SKM-1 treated with dmso at 0.1 percent for 144 hours (cell line): ENCODE results near the gene MRO.
"Not testable (repeated sequence)": the region's sequence is repeated elsewhere in the genome, so short reads cannot be mapped to it uniquely, and the experiment has no call there.

Source experiments
- DNase-seq: peaks from one replicate; lab custom pipeline; 2025; ENCODE audit not compliant: unreplicated experiment; lab: John Stamatoyannopoulos, UW

MRO gene

GRCh38 chr18:50819728-50820378 is at the start of gene MRO:
Gene MRO (minus strand): TSS chr18:50820016. CDS start chr18:50809400, 10,616 bp downstream.
- DNase-seq, result peak; percentile 74

DNA sequence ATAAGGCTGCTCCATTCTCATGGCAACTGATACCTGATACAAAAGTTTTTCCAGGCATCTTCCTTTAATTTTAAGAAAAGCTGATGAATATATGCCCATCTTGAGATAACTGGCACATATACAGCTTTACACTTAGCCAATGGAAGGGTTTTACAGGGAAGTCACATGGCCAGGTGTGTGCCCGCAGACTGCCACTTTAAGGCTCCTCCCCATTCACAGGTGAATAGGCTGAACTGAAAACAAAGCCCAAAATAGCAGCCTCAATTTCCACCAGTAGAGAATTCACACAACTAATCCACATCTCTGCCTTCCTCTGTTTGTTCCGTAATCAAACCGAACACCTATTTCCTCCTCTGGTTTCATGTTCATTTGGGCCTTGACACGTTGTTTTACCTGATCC is 49.3 kb upstream of the MRO start:
- no peak for DNase-seq

GRCh38 chr18:50866765-50867164 is 46.9 kb upstream of the MRO start:
- DNase-seq, result no peak

DNA sequence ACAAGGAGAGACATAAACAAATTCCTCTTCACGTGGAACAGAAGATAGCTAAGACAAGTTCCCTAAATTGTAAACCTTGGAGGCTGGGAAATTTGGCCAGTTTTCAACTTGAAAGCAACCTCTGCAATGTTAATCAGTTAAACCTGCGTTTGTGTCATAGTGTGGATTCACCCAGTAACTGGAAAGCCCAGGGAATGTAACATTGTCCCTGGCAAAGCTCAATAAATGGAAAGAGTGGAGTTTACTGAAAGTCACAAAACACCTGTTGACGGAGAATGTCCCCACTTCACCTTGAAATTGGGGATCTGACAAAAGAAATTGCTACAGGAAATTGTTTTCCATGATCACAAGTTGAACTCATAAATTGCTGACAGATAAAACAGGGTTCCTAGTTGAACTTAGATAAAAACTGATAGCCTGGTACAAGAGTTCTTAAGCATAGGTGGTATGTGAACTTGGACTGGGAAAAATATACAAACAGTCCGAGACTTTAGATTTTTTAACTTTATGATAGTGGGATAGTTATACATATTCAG is 44.1 kb upstream of the MRO start:
- no peak for DNase-seq

DNA sequence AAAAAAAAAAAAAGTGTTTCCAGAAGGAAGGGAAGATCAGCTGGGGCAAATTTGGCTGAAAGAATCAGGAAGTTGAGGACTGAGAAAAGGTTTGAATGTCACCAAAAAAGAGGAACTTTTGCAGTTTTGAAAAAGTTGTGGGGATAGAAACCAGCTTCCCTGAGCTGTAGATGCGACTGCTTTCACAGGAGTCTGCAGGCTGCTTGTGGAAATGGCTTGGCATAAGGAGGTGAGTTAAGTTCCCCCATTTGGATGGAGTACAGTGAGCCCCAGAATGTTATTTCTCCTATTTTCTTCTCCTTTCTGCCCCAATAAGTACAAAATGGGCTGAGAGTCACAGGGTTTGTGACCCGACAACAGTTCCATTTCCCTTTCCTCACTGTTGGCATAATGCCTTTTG is 42.6 kb upstream of the MRO start:
- peak; percentile 85 for DNase-seq

GRCh38 chr18:50861617-50862016 is 41.8 kb upstream of the MRO start:
- DNase-seq, result no peak

DNA sequence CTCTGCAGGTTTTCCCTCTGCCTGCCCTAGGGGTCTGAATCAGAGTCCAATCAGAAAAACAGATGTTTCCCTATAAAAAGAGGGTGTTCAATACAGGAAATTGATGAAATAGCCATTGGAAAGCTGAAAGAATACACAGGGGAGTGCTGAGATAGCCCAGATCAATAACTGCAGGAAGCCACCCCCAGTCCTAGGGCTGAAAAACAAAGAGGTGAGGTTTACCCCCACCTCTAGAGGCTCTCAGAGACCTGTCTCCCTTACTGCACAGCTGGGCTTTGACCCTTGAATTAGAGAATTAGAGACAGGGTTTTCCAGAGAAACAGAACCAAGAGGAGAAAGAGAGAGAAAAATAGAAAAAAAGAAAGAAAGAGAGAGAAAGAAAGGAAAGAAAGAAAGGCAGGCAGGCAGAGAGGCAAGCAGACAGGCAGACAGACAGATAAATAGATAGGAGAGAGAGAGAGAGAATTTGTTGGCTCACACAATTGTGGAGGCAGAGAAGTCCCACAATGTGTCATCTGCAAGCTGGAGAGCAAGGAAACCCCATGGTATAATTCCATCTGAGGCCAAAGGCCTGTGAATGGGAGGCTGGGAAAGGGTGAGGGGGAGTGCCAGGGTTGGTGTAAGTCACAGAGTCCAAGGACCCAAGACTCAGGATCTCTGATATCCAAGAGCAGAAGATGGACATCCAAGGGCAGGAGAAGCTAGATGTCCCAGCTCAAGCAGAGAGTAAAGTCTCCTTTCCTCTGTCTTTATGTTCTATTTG is 40.2 kb upstream of the MRO start:
- DNase-seq, result no peak

- DNase-seq, result no peak
These were observed 37.9 kb upstream of the MRO start for GRCh38 chr18:50857694-50858093.

DNA sequence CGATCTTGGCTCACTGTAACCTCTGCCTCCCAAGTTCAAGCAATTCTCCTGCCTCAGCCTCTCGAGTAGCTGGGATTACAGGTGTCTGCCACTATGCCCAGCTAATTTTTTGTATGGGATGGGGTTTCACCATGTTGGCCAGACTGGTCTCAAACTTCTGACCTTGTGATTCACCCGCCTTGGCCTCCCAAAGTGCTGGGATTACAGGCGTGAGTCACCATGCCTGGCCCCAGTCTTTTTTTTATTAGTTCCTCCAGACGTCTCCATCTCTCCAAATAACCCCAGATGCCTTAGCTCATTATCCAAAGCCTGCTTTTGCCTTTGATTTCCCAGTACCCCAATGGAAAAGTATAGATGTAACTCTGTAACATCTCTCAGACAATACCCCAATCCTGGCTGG is 37.4 kb upstream of the MRO start:
- DNase-seq, result not testable (repeated sequence)

GRCh38 chr18:50855976-50856757 is 36.4 kb upstream of the MRO start:
- no peak for DNase-seq

GRCh38 chr18:50853863-50854271 is 34.1 kb upstream of the MRO start:
- peak; percentile 37 for DNase-seq

- no peak for DNase-seq
These were observed 30.7 kb upstream of the MRO start for GRCh38 chr18:50850307-50851065.

GRCh38 chr18:50849419-50849821 is 29.6 kb upstream of the MRO start:
- DNase-seq, result no peak

GRCh38 chr18:50848991-50849390 is 29.2 kb upstream of the MRO start:
- no peak for DNase-seq

GRCh38 chr18:50848061-50848551 is 28.3 kb upstream of the MRO start:
- no peak for DNase-seq

DNA sequence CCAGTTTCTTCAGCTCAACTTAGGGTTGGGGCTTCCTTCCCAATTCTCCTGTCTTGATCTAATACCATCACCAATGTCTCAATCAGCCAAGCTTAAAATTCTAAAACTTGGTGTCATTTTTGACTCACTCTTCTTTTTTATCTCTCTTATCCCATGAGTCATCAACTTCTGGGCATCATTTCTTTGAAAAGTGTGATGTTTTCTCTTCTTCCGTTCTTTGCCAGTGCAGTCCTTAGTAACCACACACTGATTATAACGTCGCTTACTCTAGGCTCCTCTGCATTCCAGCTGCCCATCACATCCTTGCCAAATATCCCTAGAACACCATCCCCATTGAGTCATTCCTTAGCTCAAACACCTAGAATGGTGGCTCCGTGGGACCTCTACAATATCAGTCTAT is 27.4 kb upstream of the MRO start:
- no peak for DNase-seq

GRCh38 chr18:50844960-50845359 is 25.1 kb upstream of the MRO start:
- DNase-seq, result no peak

DNA sequence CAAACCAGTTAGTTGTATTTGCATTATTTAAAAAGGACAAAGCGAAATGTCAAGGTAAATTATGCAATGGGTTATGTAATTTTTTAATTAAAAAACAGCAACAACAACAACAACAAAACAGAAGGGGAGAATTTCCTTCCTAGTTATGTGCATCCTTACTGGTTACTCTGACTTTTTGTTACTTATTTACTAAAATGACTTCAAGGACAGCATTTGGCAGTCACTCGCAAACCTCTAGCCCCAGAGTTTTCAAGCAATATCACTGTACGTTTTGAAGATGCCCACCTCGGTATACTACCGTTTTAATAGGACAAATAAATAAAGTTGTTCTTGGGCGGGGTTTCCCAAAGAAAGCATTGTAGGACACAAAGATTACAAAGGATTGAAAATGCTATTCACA is 24.7 kb upstream of the MRO start:
- no peak for DNase-seq

GRCh38 chr18:50842846-50843245 is 23.0 kb upstream of the MRO start:
- no peak for DNase-seq

- DNase-seq, result no peak
These were observed 20.2 kb upstream of the MRO start for GRCh38 chr18:50839996-50840395.

GRCh38 chr18:50839341-50839740 is 19.5 kb upstream of the MRO start:
- DNase-seq, result no peak
